Natural killer cell (primary cell): ENCODE results near the gene RBFOX2. TPM values are rescaled to one million over a fixed set of nuclear protein-coding genes. Genes with fewer than 3 reads are reported as not detected.

Source experiments
- ATAC-seq, 3 donors: fragments of 150-1000 bp in 2 of 3; fragments of 200-7000 bp in 1 of 3; cut with Tn5 transposase; 1 replicate in 1 of 3; 2 replicates in 2 of 3; pipeline ENCODE4 v1.10.0; 2021; ENCODE audit warnings: mild to moderate bottlenecking in 2 of 3, moderate library complexity in 2 of 3
- DNase-seq, 2 donors: peaks; one replicate each; pipeline versions ENCODE4 v3.0.0 to v3.0.0-alpha.2; 2013 to 2021; ENCODE audit warnings: mixed read lengths in 1 of 2
- H3K27ac ChIP-seq: one replicate; pipeline ENCODE4 v1.5.1; 2013; ENCODE audit warnings: mild to moderate bottlenecking, low read length
- H3K27me3 ChIP-seq: one replicate; pipeline ENCODE4 v1.6.1; 2013; ENCODE audit warnings: low read length; ENCODE audit not compliant: control insufficient read depth, insufficient read depth
- H3K36me3 ChIP-seq: one replicate; pipeline ENCODE4 v1.6.1; 2013; ENCODE audit warnings: low read length; ENCODE audit not compliant: control insufficient read depth, insufficient read depth
- H3K4me1 ChIP-seq: one replicate; pipeline ENCODE4 v1.6.1; 2013; ENCODE audit warnings: low read length; ENCODE audit not compliant: control insufficient read depth, insufficient read depth
- H3K4me3 ChIP-seq: one replicate; pipeline ENCODE4 v1.5.1; 2013; ENCODE audit warnings: low read length
- H3K9me3 ChIP-seq: one replicate; pipeline ENCODE4 v1.6.1; 2013; ENCODE audit warnings: low read length; ENCODE audit not compliant: control insufficient read depth, insufficient read depth
- H3K27ac Mint-ChIP-seq, 2 donors: one replicate each; pipeline ENCODE4 v1.8.0; 2022; ENCODE audit warnings: mild to moderate bottlenecking in 2 of 2, mixed read lengths in 2 of 2, moderate library complexity in 1 of 2
- H3K27me3 Mint-ChIP-seq, 2 donors: one replicate each; pipeline ENCODE4 v1.8.0; 2022; ENCODE audit warnings: low read depth in 2 of 2, mixed read lengths in 2 of 2
- H3K36me3 Mint-ChIP-seq: one replicate; pipeline ENCODE4 v1.8.0; 2022; ENCODE audit warnings: mixed read lengths
- H3K4me1 Mint-ChIP-seq, 2 donors: one replicate each; pipeline ENCODE4 v1.8.0; 2022; ENCODE audit warnings: mixed read lengths in 2 of 2
- H3K4me3 Mint-ChIP-seq: one replicate; pipeline ENCODE4 v1.8.0; 2022; ENCODE audit warnings: mild to moderate bottlenecking, moderate library complexity, mixed read lengths
- H3K9me3 Mint-ChIP-seq, 2 donors: one replicate each; pipeline ENCODE4 v1.8.0; 2022; ENCODE audit warnings: mixed read lengths in 2 of 2
- WGBS: methylation state at CpG from one replicate; pipeline ENCODE4 v1.1.7; 2013; ENCODE audit warnings: missing lambda C conversion rate; ENCODE audit not compliant: insufficient coverage; 5-methylcytosine and 5-hydroxymethylcytosine counted together
- intact Hi-C: fragments of 100-400 bp; cut with micrococcal nuclease; formaldehyde crosslinking; loops from one replicate; pipeline ENCODE4 v1.14.2; 2022
- total RNA-seq, 4 donors: library from RNA; stranded (reverse); fragments of 120-200 nt in 1 of 4; gene quantifications; one replicate each; pipeline versions ENCODE4 v1.2.3 to v1.2.4, GENCODE V29; 2013 to 2022
- TF ChIP-seq, protein P1 (sequence below): fragments of 200-600 bp; IDR thresholded peaks from one replicate; pipeline ENCODE4 v1.8.0; 2022; ENCODE audit warnings: antibody characterized with exemption

RBFOX2 gene
- total RNA-seq, 3 donors from 2014 or later (not counting 1 experiment from before 2014, with no cell fraction given), result 1.0 to 4.7 (median 3.0) TPM

DNA sequence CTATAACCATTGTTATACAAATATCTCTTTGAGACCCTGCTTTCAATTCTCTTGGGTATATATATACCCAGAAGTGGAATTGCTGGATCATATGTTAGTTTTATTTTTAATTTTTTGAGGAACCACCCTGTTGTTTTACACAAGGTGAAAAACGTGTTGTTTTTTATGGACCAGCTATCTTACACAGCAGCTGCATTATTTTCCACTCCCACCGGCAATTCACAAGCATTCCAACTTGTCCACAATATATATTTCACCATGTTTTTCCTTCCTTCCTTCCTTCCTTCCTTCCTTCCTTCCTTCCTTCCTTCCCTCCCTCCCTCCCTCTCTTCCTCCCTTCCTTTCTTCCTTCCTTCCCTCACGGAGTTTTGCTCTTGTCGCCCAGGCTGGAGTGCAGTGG is 317.3 kb downstream of the RBFOX2 start:
- TF ChIP-seq, protein P1, sequence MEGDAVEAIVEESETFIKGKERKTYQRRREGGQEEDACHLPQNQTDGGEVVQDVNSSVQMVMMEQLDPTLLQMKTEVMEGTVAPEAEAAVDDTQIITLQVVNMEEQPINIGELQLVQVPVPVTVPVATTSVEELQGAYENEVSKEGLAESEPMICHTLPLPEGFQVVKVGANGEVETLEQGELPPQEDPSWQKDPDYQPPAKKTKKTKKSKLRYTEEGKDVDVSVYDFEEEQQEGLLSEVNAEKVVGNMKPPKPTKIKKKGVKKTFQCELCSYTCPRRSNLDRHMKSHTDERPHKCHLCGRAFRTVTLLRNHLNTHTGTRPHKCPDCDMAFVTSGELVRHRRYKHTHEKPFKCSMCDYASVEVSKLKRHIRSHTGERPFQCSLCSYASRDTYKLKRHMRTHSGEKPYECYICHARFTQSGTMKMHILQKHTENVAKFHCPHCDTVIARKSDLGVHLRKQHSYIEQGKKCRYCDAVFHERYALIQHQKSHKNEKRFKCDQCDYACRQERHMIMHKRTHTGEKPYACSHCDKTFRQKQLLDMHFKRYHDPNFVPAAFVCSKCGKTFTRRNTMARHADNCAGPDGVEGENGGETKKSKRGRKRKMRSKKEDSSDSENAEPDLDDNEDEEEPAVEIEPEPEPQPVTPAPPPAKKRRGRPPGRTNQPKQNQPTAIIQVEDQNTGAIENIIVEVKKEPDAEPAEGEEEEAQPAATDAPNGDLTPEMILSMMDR, result no peak
- H3K27me3 Mint-ChIP-seq, result peaks cover 0 to 6% of the 10 kb centered on the region in 2 donors
- H3K27me3 ChIP-seq, result no peaks in the 10 kb centered on the region
- no peaks in the 10 kb centered on the region for H3K9me3 ChIP-seq
- H3K27ac Mint-ChIP-seq, result no peak overlapping the region
- H3K36me3 Mint-ChIP-seq, result no peaks in the 10 kb centered on the region
- DNase-seq (no peak), ATAC-seq (no peak)
- H3K4me1 ChIP-seq, result no peaks in the 10 kb centered on the region
- intact Hi-C loops, result no loop called here
- no peak overlapping the region for H3K27ac ChIP-seq
- H3K36me3 ChIP-seq, result no peaks in the 10 kb centered on the region
- H3K4me3 Mint-ChIP-seq, result no peak overlapping the region
- WGBS, result 89% methylated on average over 4 of the region's 4 CpGs
- peaks cover 0 to 2% of the 10 kb centered on the region in 2 donors for H3K9me3 Mint-ChIP-seq
- H3K4me3 ChIP-seq, result no peak overlapping the region
- no peaks in the 10 kb centered on the region for H3K4me1 Mint-ChIP-seq

DNA sequence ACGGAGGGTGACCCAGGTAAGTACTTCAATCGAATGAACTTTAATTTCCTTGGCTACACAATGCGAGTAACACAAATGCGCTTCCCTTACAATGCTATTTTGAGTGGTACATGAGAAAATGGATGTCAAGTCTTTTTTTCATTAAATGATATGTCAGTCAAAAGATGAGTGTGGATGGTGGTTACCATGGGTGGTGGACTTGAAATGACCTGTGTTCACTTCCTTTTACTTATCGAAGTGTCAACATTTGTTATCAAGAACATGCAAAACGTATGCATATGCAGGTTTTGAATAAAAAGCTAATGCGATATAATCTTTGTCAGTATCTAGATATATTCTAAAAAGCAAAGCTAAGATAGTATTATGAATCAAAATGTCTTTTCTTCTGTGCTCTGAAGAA is 319.7 kb downstream of the RBFOX2 start:
- WGBS, result 82% methylated on average over 6 of the region's 7 CpGs
- DNase-seq (no peak), ATAC-seq (no peak)
- no peaks in the 10 kb centered on the region for H3K36me3 Mint-ChIP-seq
- no peaks in the 10 kb centered on the region for H3K27me3 ChIP-seq
- H3K36me3 ChIP-seq, result no peaks in the 10 kb centered on the region
- H3K27ac ChIP-seq, result no peak overlapping the region
- no peak overlapping the region for H3K4me3 Mint-ChIP-seq
- peaks cover 0 to 6% of the 10 kb centered on the region in 2 donors for H3K27me3 Mint-ChIP-seq
- H3K4me1 ChIP-seq, result no peaks in the 10 kb centered on the region
- no peak overlapping the region for H3K27ac Mint-ChIP-seq
- H3K4me3 ChIP-seq, result no peak overlapping the region
- TF ChIP-seq, protein P1, result no peak
- no peaks in the 10 kb centered on the region for H3K9me3 ChIP-seq
- intact Hi-C loops, result no loop called here
- H3K9me3 Mint-ChIP-seq, result peaks cover 0 to 2% of the 10 kb centered on the region in 2 donors
- H3K4me1 Mint-ChIP-seq, result no peaks in the 10 kb centered on the region

DNA sequence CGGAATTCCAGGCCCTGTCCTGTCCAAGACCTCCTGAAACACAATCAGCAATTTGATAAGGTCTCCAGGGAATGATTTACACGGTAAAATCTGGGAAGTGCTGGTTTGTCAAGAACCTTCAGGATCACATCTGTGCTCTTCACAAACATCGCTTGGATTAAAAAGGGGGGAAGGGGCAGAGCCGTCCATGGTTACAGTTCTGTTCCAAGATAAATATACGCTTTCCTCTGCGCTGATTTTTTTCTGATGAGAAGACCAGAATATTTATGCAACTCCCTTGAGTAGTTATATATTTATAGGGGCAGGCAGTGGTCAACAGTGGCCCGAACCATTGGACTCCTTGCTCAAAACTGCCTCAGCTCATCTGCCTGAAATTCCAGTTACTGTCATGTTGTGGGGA is 320.2 kb downstream of the RBFOX2 start:
- Mint-ChIP-seq H3K36me3 (no peaks in the 10 kb centered on the region), H3K27me3 (peaks cover 0 to 2% of the 10 kb centered on the region in 2 donors), H3K9me3 (peaks cover 0 to 2% of the 10 kb centered on the region in 2 donors), H3K4me3 (no peak overlapping the region), H3K27ac (no peak overlapping the region), H3K4me1 (no peaks in the 10 kb centered on the region)
- H3K27ac ChIP-seq, result no peak overlapping the region
- WGBS, result 85% methylated on average over 7 of the region's 7 CpGs
- H3K36me3 ChIP-seq, result no peaks in the 10 kb centered on the region
- no peaks in the 10 kb centered on the region for H3K9me3 ChIP-seq
- TF ChIP-seq, protein P1, result no peak
- no peak overlapping the region for H3K4me3 ChIP-seq
- DNase-seq, result no peak
- ATAC-seq, result no peak
- intact Hi-C loops, result no loop called here
- H3K4me1 ChIP-seq, result no peaks in the 10 kb centered on the region
- H3K27me3 ChIP-seq, result no peaks in the 10 kb centered on the region

DNA sequence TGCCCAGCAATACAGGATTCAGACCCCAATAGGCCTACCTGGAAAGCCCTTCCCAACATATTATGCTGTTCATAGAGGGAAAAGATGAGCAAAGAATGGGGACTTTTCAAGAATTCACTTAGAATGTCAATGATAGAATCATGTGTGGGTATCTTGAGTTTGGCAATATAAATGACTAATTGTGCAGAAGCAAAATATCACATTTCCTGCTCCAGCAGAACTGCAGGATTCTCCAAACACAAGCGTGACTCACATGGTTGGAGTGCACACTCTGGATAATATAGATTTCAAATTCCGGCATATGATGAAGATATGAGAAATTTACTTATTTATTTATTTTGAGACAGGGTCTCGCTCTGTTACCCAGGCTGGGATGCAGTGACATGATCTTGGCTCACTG is 323.5 kb downstream of the RBFOX2 start:
- DNase-seq (no peak), ATAC-seq (no peak)
- Mint-ChIP-seq H3K27me3 (no peaks in the 10 kb centered on the region), H3K4me3 (no peak overlapping the region), H3K36me3 (no peaks in the 10 kb centered on the region), H3K27ac (no peak overlapping the region), H3K9me3 (no peaks in the 10 kb centered on the region), H3K4me1 (no peaks in the 10 kb centered on the region)
- TF ChIP-seq, protein P1, result no peak
- intact Hi-C loops, result no loop called here
- H3K36me3 ChIP-seq, result no peaks in the 10 kb centered on the region
- H3K4me3 ChIP-seq, result no peak overlapping the region
- no peaks in the 10 kb centered on the region for H3K4me1 ChIP-seq
- no peak overlapping the region for H3K27ac ChIP-seq
- no peaks in the 10 kb centered on the region for H3K27me3 ChIP-seq
- 83% methylated on average over 2 of the region's 3 CpGs for WGBS
- H3K9me3 ChIP-seq, result no peaks in the 10 kb centered on the region
